Left colon (tissue), 2 donors: ENCODE data around the gene GPR37. TPM values are rescaled to one million over a fixed set of nuclear protein-coding genes. Genes with fewer than 3 reads are reported as not detected.

Experiments used
- ATAC-seq: fragments of 200-7000 bp; cut with Tn5 transposase; one replicate; pipeline ENCODE4 v1.9.1; 2020; ENCODE audit warnings: mild to moderate bottlenecking, moderate library complexity
- DNase-seq, 2 donors: peaks; one replicate each; pipeline ENCODE4 v3.0.0-alpha.2; 2020
- intact Hi-C, 2 donors: fragments of 100-400 bp; cut with DNase I in 1 of 2; cut with micrococcal nuclease in 1 of 2; formaldehyde crosslinking; loops; one replicate each; pipeline versions ENCODE4 v1.11.2 to v1.14.0; 2022; cut with DNase I, micrococcal nuclease
- total RNA-seq, 2 donors: library from RNA; stranded (reverse); fragmentation: NEBNext Ultra II Directional; extraction: Animal tissue kit (Norgen Biotek cat#: 25700); gene quantifications; one replicate each; pipeline ENCODE4 v1.2.1, GENCODE V29; 2021
- donor health status: DM: no; HTN: no; CAD: no.
- donor health status: DM: yes; HTN: yes; CAD: no.

GPR37 gene
- total RNA-seq, 2 donors from 2014 or later: 0.61 to 0.95 TPM

GRCh38 chr7:124781907-124782734, 16.5 kb upstream of the GPR37 start:
- intact Hi-C loops: no loop called here

GRCh38 chr7:124781418-124781817, 15.8 kb upstream of the GPR37 start:
- intact Hi-C loops: no loop called here

More at GRCh38 chr7:124781907-124782734, 16.5 kb upstream of the GPR37 start:
- DNase-seq: no peak
- ATAC-seq: no peak

GRCh38 chr7:124780608-124781007, 15.0 kb upstream of the GPR37 start:
- DNase-seq (no peak), ATAC-seq (no peak)
- intact Hi-C loops: no loop called here

More at GRCh38 chr7:124781418-124781817, 15.8 kb upstream of the GPR37 start:
- no peak for ATAC-seq
- DNase-seq: no peak

- DNase-seq (no peak), ATAC-seq (no peak)
Measured at GRCh38 chr7:124780056-124780455, 14.5 kb upstream of the GPR37 start.

GRCh38 chr7:124779620-124780019, 14.0 kb upstream of the GPR37 start:
- ATAC-seq: no peak
- DNase-seq: no peak
- intact Hi-C loops: no loop called here

More at GRCh38 chr7:124780056-124780455, 14.5 kb upstream of the GPR37 start:
- intact Hi-C loops: no loop called here

- intact Hi-C loops: no loop called here
- DNase-seq (no peak), ATAC-seq (no peak)
Measured at GRCh38 chr7:124779194-124779593, 13.6 kb upstream of the GPR37 start.

- intact Hi-C loops: no loop called here
- DNase-seq (no peak), ATAC-seq (no peak)
Measured at GRCh38 chr7:124777268-124777667, 11.7 kb upstream of the GPR37 start.

- no peak for DNase-seq
- intact Hi-C loops: no loop called here
- ATAC-seq: no peak
Measured at GRCh38 chr7:124776153-124776552, 10.6 kb upstream of the GPR37 start.

- DNase-seq (no peak), ATAC-seq (no peak)
- intact Hi-C loops: no loop called here
Measured at GRCh38 chr7:124775422-124775821, 9.8 kb upstream of the GPR37 start.

- ATAC-seq: no peak
- no peak for DNase-seq
- intact Hi-C loops: no loop called here
Measured at GRCh38 chr7:124773938-124774337, 8.3 kb upstream of the GPR37 start.

GRCh38 chr7:124773339-124773738, 7.7 kb upstream of the GPR37 start:
- intact Hi-C loops: no loop called here
- DNase-seq (no peak), ATAC-seq (no peak)

GRCh38 chr7:124769136-124769535, 3.5 kb upstream of the GPR37 start:
- no peak for ATAC-seq
- no peak for DNase-seq
- intact Hi-C loops: no loop called here

- no peak for ATAC-seq
- no peak for DNase-seq
- intact Hi-C loops: no loop called here
Measured at GRCh38 chr7:124768525-124768924, 2.9 kb upstream of the GPR37 start.

GRCh38 chr7:124764847-124765400, 668 bp downstream of the GPR37 start:
- intact Hi-C loops: no loop called here
- peak; percentile 49 for ATAC-seq

GRCh38 chr7:124764051-124764846, 1.3 kb downstream of the GPR37 start:
- DNase-seq (peak in 1 of 2 donors; percentile 3), ATAC-seq (no peak)
- intact Hi-C loops: no loop called here

More at GRCh38 chr7:124764847-124765400, 668 bp downstream of the GPR37 start:
- DNase-seq: peak in 1 of 2 donors; percentile 41

GRCh38 chr7:124762611-124763143, 2.9 kb downstream of the GPR37 start:
- intact Hi-C loops: no loop called here
- peak; percentile 25 to 49 for DNase-seq
- peak; percentile 36 for ATAC-seq

- ATAC-seq (no peak), DNase-seq (no peak)
- intact Hi-C loops: no loop called here
Measured at GRCh38 chr7:124761164-124761715, 4.4 kb downstream of the GPR37 start.

GRCh38 chr7:124758327-124758726, 7.3 kb downstream of the GPR37 start:
- ATAC-seq (no peak), DNase-seq (no peak)
- intact Hi-C loops: no loop called here
